ENCODE measurements around the gene MRGPRF.
A peak's percentile ranks its signal among the peaks of the same experiment; 100 is the strongest.

MRGPRF gene

DNA sequence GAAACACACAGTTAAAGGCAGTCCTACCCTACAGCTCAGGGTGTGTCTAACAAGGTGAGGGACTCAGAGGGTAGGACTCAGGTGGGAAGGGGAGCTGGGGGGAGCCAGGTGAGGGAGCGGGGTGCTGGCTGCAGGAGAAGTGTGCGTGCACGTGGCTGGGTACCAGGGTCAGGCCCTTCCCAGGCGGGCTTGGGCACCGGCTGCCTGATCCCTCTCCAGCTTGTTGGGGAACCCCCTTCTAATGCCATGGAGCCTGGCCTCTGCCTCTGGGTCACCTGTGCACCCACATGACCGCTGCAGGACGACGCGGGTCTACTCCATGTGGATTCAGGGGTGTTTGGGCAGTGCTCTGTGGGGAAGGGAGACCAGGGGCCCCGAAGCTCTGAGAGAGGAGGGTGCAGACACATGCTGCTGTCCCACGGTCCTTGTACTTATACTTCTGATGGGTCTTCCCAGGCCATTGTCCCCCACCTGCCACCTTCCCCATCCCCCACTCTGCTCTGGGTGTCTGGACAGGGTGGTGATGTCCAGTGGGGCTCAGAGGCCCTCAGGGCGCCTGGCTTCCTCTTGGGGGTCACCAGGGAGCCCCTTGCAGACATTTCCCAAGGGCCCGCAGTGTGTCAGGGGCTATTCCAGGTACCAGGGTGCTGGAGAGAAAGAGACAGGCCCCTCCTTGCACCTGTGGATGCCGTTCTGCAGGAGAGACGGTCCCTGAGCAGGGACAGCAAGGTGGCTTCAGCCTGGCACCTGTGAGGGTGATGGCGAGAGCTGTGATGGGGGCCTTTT, 21.9 kb downstream of the MRGPRF start:
- no peak for DNase-seq (ENCODE audit: low read depth)
- TF ChIP-seq, protein P1, sequence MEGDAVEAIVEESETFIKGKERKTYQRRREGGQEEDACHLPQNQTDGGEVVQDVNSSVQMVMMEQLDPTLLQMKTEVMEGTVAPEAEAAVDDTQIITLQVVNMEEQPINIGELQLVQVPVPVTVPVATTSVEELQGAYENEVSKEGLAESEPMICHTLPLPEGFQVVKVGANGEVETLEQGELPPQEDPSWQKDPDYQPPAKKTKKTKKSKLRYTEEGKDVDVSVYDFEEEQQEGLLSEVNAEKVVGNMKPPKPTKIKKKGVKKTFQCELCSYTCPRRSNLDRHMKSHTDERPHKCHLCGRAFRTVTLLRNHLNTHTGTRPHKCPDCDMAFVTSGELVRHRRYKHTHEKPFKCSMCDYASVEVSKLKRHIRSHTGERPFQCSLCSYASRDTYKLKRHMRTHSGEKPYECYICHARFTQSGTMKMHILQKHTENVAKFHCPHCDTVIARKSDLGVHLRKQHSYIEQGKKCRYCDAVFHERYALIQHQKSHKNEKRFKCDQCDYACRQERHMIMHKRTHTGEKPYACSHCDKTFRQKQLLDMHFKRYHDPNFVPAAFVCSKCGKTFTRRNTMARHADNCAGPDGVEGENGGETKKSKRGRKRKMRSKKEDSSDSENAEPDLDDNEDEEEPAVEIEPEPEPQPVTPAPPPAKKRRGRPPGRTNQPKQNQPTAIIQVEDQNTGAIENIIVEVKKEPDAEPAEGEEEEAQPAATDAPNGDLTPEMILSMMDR (conservative IDR thresholded peaks at IDR 0.05; ENCODE audit: low read depth, low read length) = no peak
- H3K4me3 ChIP-seq (ENCODE audit: low read depth, low read length) = no peak overlapping the region

DNA sequence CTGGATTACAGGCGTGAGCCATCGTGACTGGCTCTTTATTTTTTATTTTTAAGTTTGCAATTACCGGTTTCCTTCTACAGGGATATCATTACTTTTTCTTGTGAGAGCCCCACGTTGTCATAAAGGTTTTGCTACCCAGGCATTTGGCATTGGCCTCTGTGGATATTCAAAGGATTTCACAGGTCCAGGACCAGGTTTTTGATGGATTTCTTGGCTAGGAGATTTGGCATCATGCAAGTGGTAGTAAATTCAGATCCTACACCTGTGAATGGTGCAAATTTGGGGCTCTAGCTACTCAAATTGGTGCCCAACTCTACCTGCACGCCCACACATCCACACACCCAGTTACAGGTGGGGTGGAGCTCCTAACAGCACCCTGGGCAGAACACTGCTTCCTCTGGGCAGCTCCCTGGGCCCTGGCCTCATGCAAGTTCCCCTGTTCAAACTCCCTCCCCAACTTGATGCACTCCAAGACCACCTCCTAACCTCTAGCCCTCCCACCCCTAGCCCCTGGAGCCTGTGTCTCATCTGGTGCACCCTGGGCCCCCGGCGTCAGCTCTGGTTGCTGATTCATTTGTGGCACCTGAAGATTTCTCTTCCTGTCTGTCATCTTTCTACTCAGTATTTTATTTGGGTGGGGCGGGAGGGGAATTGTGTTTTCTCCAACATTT, 23.0 kb downstream of the MRGPRF start:
- no peak overlapping the region for H3K4me3 ChIP-seq (ENCODE audit: low read depth, low read length)
- TF ChIP-seq, protein P1 (conservative IDR thresholded peaks at IDR 0.05; ENCODE audit: low read depth, low read length) = no peak
- no peak for DNase-seq (ENCODE audit: low read depth)

DNA sequence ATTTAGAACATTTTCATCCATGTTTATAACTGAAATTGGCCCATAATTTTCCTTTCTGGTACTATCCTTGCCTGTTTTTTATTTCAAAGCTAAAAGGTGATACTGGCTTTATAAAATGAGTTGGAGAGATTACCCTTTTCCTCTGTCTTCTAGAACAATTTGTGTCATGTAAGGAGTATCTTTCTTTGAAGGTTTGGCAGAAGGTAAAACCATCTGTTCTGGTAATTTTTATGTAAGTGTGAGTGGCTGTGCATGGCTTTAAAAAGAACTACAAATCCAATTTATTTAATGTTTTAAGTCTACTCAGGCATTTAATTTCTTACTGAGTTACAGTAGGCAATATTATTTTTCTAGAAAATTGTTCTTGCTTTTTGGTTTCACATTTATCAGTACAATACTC, 24.6 kb downstream of the MRGPRF start:
- DNase-seq (ENCODE audit: low read depth) = no peak
- TF ChIP-seq, protein P1 (conservative IDR thresholded peaks at IDR 0.05; ENCODE audit: low read depth, low read length) = no peak
- H3K4me3 ChIP-seq (ENCODE audit: low read depth, low read length) = no peak overlapping the region

DNA sequence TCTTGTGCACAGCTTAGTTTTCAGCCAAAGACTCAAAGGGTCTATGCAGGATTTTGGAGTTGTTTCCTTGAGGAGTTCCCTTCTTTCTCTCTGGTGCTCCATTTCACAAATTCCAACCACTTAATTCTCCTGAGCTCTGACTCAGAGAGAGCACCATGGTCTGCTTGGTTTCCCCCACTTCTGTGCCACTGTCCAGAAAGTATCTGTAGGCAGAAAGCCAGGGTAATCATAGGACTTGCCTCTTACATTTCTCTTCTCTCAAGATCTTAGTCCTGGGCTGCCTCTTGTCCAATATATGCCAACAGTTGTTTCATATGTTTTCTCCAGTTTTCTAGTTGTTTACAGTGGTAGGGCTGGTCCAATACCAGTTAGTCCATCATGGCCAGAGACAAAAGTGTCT, 25.8 kb downstream of the MRGPRF start:
- DNase-seq (ENCODE audit: low read depth) = peak; percentile 26
- no peak overlapping the region for H3K4me3 ChIP-seq (ENCODE audit: low read depth, low read length)
- TF ChIP-seq, protein P1 (conservative IDR thresholded peaks at IDR 0.05; ENCODE audit: low read depth, low read length) = no peak

DNA sequence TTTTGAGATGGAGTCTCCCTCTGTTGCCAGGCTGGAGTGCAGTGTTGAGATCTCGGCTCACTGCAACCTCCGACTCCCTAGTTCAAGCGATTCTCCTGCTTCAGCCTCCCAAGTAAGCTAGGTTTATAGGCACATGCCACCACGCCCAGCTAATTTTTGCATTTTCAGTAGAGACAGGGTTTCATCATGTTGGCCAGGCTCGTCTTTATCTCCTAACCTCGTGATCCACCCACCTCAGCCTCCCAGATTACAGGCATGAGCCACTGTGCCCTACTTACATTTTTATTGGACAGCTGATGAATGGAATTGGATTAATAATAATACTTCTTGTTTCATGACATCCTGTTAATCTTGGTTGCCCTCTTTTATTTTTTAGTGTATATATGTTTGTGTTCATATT, 29.2 kb downstream of the MRGPRF start:
- no peak overlapping the region for H3K4me3 ChIP-seq (ENCODE audit: low read depth, low read length)
- TF ChIP-seq, protein P1 (conservative IDR thresholded peaks at IDR 0.05; ENCODE audit: low read depth, low read length) = no peak
- DNase-seq (ENCODE audit: low read depth) = no peak

DNA sequence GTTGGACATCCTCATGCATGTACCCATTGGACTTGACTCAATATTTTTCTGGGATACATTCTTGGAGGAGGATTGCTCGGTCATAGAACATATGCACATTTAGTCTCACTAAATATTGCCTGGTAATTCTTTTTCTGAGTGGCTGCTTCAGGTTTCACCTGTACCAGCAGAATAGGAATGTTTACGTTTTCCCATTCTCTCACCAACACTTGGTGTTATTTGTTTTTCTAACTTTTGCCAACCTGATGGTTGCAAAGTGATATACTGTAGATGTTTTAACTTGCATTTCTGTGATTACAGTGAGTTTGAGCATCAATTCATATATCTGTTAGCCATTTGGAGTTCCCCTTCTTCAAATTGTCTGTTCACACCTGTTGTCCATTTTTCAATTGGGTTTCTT, 30.9 kb downstream of the MRGPRF start:
- TF ChIP-seq, protein P1 (conservative IDR thresholded peaks at IDR 0.05; ENCODE audit: low read depth, low read length) = no peak
- no peak for DNase-seq (ENCODE audit: low read depth)
- H3K4me3 ChIP-seq (ENCODE audit: low read depth, low read length) = no peak overlapping the region

DNA sequence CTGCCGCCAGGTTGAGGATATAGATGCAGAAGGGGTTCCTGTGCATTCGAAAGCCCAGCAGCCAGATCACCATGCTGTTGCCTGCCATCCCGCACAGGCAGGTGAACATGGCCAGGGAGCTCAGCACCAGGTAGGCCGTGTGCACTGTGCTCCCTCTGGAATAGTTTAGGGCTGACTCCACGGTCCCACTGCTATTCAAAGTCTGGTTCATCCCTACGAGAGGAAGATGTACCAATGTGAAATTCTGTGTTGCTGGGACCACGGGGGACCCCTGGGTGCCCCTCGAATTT, 32.3 kb downstream of the MRGPRF start, which contains the start of gene MRGPRD:
TSS of gene MRGPRD (minus strand) at position 211 of the 290 bp plus-strand sequence. CDS start at position 211, 0 bp downstream.
- no peak within 1 kb of the TSS for H3K4me3 ChIP-seq (ENCODE audit: low read depth, low read length)
- no peak for DNase-seq (ENCODE audit: low read depth)
- TF ChIP-seq, protein P1 (conservative IDR thresholded peaks at IDR 0.05; ENCODE audit: low read depth, low read length) = no peak

All from choroid plexus epithelial cell (primary cell).